ENCODE measurements around the gene GNA12.

The GNA12 gene

GRCh38 chr7:2814946-2815874, 28.9 kb downstream of the GNA12 start:
- no peak for DNase-seq

DNA sequence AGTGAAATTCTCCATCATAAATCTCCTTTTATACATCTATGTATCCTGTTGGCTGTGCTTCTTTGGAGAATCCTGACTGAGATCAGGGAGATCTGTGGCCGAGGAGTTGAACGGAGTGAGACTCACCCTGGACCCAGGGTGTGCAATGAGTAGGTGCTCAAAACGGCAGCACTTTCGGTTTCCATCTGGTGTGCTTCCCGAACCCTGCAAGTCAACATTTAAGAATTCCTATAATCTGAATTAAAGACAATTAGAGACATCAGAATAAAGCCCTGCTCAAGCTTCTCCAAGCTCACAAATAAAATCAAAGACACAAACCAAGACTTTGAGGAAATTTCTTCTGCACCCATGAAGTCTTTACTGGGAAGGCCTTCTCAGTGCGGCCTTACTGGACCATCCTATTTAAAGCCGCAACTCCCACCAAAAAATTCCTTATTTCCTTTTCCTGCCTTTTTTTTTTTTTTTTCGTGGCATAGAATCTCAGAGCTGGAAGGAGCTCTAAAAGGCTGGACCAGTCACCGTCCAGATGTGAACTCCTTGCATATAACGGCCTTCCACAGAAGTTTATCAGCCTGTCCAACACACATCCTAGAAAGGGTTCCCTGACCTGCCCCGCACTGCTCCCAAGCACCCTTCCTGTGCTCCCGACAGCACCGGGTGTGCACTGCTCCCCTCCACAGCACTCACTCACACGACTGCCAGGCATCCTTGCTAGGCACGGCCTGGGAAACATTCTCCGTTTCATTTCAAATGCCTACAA, 29.7 kb downstream of the GNA12 start:
- DNase-seq, result no peak

DNA sequence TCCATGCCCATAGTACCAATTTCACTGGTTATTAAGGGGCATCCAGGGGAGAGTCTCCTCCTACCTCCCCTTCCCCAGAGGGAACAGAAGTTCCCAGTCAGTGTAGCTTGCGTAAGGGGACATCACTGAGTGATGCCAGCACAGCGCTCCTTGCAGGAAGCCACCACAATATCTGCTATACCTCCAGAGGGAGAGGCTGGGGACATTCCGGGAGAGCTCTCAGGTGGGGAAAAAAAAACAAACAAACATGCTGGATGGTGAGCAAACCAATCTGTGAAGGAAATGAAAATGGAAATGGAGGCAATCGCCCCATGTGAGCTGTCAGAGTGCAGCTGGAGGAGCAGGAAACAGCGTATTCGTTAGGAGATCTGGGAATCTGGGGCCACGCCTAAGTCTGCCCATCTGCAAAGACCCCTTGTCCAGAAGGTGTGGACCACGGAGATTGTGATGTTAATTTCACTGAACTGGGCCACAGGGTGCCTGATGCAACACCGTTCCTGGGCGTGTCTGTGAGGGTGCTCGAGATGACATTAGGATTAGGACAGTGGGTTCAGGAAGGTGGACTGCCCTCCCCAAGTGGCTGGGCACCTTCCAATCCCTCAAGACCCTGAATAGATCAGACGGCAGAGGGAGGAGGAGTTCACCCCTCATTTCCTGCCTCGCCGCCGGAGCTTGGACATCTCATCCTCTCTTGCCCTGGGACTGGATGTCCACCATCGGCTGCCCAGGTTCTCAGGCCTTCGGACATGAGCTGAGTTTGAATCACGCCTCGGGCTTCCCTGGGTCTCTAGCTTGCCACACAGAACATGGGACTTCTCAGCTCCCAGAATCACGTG, 30.5 kb downstream of the GNA12 start:
- no peak for DNase-seq

DNA sequence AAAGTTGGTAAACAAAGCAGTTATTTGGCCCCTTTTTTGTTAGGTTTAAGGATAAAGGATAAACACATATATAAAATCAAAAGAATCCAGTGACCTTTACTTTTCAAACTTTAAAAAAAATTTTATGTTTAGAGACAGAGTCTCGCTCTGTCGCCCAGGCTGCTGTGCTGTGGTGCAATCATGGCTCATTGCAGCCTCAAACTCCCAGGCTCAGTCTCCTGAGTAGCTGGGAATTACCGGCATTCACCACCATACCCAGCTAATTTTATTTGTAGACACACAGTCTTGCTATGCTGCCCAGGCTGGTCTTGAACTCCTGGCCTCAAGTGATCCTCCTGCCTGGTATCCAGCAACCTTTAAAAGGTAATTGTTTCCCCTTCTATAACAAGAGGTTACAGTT, 31.3 kb downstream of the GNA12 start:
- DNase-seq, result no peak

- no peak for DNase-seq
These were observed 32.0 kb downstream of the GNA12 start for GRCh38 chr7:2812114-2812487.

GRCh38 chr7:2811476-2812113, 32.5 kb downstream of the GNA12 start:
- DNase-seq, result no peak

DNA sequence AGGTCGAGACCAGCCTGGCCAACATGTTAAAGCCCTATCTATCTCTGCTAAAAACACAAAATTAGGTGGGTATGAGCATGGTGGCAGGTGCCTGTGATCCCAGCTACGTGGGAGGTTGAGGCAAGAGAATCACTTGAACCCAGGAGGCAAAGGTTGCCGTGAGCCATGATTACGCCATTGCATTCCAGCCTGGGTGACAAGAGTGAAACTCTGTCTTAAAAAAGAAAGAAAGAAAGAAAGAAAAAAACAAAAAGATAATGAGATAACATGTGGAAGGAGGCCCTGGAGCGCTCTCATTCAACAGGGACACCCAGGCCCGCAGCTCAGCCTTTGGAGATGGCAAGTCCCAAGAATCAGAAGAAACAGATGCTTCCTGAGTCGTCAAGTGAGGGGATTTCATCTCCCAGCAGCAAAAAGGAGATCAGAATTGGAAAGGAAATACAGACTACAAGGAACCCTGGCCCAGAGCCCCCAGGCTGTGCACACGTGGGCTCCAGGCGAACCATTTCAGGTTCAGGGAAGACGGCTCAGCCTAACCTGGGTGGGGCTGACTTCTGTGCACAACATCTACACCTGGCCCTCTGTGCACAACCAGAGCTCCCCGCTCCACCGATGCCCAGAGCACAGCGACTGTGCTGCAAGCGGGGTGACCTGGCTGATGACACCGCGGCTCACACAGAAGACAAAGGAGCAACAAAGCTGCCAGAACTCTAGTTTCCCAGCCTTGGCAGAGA, 33.3 kb downstream of the GNA12 start:
- DNase-seq, result no peak

DNA sequence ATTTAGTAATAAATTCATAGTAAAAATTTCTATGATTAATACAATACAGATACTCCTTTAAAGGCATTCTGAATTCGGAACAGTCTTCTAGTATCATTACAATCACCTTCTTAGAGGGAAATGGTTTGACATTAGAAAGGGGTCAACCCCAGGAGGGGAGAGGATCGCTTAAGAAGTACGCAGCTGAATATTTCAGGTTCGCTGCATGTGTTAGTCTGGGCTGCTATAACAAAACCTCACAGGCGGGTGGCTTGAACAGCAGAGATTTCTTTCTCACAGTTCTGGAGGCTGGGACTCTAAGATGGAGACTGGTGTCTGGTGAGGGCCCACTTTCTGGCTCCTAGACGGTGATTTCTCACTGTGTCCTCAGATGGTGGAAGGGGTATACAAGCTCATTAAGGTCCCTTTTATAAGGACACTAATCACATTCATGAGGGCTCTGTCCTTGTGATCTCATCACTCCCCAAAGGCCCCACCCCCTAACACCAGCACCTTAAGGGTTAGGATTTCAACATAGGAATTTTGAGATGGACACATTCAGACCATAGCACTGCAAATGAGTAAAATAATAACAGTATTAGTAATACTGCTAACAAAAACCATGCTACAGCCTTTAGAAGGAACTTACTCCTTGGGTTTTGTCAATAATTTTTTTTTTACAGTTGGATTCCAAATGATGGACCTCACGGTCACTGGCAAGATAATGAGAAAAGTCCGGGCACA, 34.0 kb downstream of the GNA12 start:
- no peak for DNase-seq

GRCh38 chr7:2808891-2809665, 35.0 kb downstream of the GNA12 start:
- no peak for DNase-seq

DNA sequence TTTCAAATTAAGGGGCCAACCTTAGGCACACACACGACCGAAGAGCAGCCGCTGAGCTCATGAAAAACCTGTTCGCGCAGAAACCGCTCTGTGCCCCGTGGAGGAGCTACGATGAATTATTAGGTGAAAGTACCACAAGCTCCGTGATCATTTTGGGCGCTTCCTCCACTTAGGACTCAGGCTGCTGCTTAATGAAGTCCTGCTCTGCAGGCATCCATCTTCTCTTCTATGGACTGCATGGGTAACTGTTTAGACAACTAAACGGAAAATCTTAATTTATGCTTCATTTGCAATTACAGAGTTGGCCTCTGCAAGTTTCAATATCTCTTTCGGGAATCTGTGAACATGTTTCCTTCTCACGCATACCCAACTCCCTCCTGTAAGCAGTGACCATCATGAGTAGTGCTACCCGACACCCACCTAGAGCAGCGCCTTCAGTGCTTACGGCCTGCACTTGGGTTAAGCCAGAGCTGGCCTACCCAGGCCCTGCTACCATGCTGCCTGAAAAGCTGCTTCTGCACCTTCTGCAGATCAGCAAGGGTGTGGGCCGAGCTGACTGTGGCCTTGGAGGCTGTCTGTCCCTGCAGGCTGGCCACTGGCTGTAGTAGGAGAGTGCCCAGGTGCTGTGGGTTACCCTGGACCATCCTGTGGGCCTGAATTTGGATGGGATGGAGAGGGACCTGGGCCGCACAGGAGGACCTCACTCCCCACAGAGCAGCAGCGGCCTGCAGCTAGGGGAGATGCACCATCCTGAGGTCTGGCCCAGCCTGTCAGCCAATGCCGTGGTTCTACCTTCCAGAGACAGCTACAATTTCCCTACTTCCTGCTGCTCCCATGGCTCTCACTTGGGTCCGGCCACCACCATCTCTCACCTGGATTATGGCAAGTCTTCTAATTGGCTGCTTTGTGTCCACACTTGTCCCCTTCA, 36.0 kb downstream of the GNA12 start:
- no peak for DNase-seq

GRCh38 chr7:2807460-2807844, 36.7 kb downstream of the GNA12 start:
- no peak for DNase-seq

GRCh38 chr7:2806571-2806970, 37.5 kb downstream of the GNA12 start:
- DNase-seq, result no peak

DNA sequence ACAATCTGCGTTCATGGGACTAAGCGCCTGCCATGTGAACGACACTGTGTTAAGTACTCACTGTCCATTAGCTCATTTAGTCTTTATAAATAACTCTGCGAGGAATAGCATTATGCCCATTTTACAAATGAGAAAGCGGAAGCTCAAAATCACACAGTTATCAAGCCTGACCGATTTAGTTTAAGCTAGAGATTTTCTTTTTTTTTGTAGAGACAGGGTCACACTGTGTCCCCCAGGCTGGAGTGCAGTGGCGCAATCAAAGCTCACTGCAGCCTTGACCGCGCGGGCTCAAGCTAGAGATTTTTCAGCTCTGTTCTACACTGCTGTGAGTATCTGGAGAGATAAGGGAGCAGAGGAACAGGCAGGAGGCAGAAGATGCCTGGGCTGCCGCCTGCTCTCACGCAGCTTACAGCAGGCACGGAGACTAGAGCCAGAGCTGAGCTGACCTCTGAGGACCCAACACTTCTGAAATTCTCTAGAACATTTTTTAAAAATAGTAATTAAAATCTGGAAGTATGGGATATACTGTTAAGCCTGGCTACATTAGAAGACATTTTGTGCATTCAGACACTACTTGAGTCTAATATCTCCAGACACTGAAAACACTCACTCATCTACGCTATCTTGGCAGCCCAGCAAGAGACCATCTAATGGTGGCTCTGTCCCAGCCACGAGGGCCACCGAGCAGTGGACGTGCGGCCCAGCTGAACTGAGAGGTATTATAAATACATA, 38.7 kb downstream of the GNA12 start:
- DNase-seq, result no peak

GRCh38 chr7:2804227-2804763, 39.8 kb downstream of the GNA12 start:
- DNase-seq, result no peak

DNA sequence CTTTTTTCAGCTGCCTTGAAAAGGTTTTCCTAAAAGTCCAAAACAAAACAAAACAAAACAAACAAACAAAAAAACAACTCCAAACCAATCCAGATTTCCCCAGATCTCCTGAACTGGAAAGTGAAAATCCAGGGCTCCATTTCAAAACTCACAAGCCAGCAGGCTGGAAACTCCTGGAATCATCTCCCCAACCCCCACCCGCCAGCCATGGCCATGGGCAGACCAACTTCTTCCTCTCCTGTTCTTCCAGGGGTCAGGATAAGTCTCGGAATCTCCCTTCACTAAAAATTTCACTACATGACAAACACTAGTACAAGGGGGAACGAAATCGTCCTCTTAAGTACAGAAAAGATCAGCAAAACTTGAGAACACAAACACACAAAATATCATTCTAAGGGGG, 40.4 kb downstream of the GNA12 start:
- no peak for DNase-seq

GRCh38 chr7:2803342-2803692, 40.8 kb downstream of the GNA12 start:
- DNase-seq, result no peak

DNA sequence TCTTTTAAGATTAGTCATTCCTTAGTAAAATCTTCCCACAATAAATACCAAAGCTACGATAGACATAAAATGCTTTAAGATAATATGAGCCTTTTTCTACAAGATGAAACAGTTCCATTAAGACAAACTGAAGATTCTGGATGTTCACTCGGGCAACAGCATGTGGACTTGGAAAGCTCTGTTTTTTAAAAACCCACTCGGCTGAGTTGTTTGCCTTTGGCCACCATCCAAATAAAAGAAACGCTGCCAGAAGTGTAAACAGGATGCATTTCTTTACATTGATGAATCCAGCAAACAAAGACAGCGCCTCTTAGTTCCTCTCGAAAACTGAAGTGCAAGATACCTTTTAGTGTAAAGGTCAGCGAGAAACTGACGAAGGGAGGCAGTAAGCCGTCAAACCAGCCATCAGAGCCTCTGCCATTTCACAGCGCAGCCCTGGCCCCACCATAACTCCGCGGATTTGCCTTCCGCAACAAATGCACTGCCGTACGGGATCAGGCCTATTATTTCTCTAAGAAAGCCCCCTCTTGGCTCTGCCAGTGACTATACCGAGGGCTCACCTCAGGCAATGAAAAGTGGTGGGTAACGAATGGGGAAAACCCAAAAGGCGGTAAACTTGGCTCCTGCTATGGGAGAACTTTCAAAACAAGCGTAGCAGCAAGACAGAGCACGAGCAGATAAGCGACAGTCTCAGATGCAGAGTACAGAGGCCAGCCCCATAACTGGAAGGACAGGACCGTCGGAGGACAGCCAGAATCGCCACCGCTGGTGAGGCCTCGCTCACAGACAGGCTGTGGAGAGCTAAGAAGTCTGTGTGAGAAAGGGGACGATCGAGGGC, 41.4 kb downstream of the GNA12 start:
- DNase-seq, result peak; percentile 63

- DNase-seq, result no peak
These were observed 42.0 kb downstream of the GNA12 start for GRCh38 chr7:2802101-2802500.

All from NCI-H1092 (cell line).